Left renal cortex interstitium (tissue), 4 donors: ENCODE results near the gene LYPLAL1. TPM values are rescaled to one million over a fixed set of nuclear protein-coding genes. Genes with fewer than 3 reads are reported as not detected.

Experiments
- DNase-seq, 4 donors: peaks; one replicate each; pipeline ENCODE4 v3.0.0-alpha.2; 2013; ENCODE audit warnings: low read depth in 4 of 4, low spot score in 2 of 4, missing footprints in 1 of 4
- polyA plus RNA-seq, 4 donors: library from polyadenylated mRNA; unstranded; fragments of 120-200 nt; gene quantifications; one replicate each; pipeline ENCODE4 v1.2.1, GENCODE V29; 2013; ENCODE audit not compliant: insufficient read length in 4 of 4

LYPLAL1 gene
- 10 to 100 TPM; 41.5 to 64.1 (median 53.2) TPM for polyA plus RNA-seq

GRCh38 chr1:219173758-219174459 is at the start of gene LYPLAL1:
TSS of gene LYPLAL1 (plus strand) at chr1:219173878. CDS start at chr1:219173891, 13 bp downstream.
- DNase-seq = peak; percentile 77 to 85 (median 79)

DNA sequence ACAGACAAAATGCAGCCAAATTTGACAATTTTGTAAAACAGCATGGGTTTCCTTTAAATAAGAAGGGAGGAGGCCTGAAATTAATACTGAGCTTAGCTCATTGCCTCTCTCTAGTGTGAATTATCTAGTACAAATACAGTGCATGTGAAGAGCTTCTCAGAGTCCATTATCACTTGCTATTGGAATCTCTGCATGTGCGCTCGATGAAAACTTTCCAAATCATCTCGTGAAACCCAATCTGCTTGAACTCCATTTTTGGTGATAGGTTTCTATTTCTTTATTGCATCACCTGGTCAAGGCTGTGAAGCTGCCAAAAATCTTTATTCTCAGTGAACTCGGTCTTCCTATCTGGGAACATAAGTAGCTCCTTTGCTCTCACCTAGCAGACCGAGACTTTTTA is 49.5 kb upstream of the LYPLAL1 start:
- DNase-seq = no peak

- DNase-seq = no peak
Observed at GRCh38 chr1:219125342-219125741, 48.3 kb upstream of the LYPLAL1 start.

GRCh38 chr1:219126377-219126776 is 47.3 kb upstream of the LYPLAL1 start:
- DNase-seq = peak in 1 of 4 donors; percentile 10

GRCh38 chr1:219128957-219129356 is 44.7 kb upstream of the LYPLAL1 start:
- no peak for DNase-seq

- no peak for DNase-seq
Observed at GRCh38 chr1:219130366-219130935, 43.2 kb upstream of the LYPLAL1 start.

GRCh38 chr1:219132939-219133338 is 40.7 kb upstream of the LYPLAL1 start:
- no peak for DNase-seq

DNA sequence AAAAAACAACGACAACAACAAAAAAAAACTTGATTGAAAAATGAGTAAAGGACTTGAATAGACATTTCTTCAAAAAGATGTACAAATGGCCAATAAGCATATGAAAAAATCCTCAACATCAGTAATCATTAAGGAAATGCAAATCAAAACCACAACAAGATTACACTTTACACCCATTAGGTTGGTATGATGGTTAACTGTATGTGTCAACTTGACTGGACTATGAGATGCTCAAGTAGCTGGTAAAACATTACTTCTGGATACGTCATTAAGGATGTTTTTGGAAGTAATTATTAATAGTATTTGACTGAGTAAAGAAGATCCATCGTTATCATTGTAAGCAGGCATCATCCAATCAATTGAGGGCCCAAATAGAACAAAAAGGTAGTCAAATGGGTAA is 34.9 kb upstream of the LYPLAL1 start:
- no peak for DNase-seq

- no peak for DNase-seq
Observed at GRCh38 chr1:219140303-219140877, 33.3 kb upstream of the LYPLAL1 start.

DNA sequence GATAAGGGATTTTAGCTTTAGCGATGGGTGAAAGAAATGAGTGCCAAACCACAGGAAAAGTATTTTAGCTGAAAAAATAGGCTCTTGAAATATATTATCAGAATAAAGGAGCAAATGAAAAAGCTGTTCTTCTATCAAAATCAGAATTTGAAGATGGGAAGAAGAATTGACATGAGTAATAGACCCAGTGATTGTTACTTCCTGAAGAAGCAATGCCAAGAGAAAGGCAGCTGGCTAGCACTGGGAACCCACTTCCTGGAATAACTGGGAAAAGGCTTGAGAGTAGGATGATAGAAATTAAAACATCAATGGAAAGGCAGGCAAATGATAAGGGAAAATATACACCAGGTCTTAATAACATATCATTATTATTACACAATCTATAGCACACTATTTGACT is 29.9 kb upstream of the LYPLAL1 start:
- no peak for DNase-seq

GRCh38 chr1:219144658-219145315 is 28.9 kb upstream of the LYPLAL1 start:
- no peak for DNase-seq

GRCh38 chr1:219147571-219148019 is 26.1 kb upstream of the LYPLAL1 start:
- no peak for DNase-seq

DNA sequence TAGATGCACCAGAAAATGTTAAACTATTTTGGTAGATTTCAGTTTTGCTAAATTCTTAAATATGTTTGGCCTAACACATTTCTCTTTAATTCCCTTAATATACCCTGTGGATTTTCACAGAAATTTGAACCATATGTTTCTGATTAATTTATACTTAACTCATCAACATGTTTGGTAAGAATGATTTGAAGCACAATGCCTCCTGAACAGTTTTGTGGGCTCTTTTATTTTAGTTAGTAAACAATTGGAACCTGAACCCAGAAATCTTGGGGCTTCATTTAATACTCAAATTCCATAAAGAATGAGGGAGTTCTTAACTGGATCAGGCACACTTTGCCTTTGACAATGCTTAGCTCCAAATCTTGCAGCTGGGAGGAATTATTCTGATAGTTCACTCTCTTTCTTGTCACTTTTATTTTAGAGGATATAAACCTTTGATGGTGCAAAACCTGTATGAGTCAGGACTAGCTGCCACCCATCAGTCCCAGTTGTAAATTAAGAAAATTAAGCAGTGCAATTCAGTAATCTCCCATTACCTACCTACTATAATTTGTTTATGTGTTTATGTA is 24.6 kb upstream of the LYPLAL1 start:
- no peak for DNase-seq

DNA sequence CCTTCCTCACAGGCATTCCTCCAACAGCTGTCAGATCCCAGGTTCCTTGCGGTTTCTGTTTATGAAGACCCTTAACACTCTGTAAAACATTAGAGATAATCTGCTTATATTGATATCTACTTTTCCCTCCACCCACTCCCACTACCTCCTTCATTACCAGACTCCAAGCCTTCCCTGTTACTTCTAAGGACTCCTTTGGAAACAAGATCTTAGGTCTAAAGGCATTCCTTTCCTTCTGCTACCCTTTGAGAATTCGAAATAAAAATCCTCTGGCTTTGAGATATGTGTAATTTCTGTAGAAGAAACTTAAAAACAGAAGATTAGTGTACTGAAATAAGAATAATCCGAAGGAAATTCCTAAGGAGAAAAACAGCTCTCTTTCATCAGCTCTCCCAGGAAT is 23.7 kb upstream of the LYPLAL1 start:
- no peak for DNase-seq

GRCh38 chr1:219150913-219151312 is 22.8 kb upstream of the LYPLAL1 start:
- DNase-seq = no peak

DNA sequence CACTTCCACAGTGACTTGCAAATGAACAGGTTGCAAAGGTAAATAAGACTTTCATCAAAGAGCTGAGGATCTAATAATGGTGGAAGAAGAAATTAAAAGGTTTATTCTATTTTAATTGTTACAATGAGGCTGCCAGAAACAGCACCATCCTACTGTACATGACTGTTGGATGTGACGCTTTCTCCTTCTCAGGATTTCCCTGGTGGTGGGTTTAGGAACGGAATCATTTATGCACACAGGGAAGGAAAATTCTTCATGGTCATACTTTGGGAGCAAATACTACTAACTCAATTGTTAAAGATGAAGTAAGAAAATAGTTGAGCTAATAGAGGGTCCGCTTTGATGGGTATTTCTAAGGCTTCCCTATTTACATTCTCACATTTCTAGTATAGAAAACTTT is 22.2 kb upstream of the LYPLAL1 start:
- DNase-seq = no peak

GRCh38 chr1:219152751-219153150 is 20.9 kb upstream of the LYPLAL1 start:
- DNase-seq = no peak

GRCh38 chr1:219153723-219154122 is 20.0 kb upstream of the LYPLAL1 start:
- no peak for DNase-seq

GRCh38 chr1:219155135-219155534 is 18.5 kb upstream of the LYPLAL1 start:
- no peak for DNase-seq

DNA sequence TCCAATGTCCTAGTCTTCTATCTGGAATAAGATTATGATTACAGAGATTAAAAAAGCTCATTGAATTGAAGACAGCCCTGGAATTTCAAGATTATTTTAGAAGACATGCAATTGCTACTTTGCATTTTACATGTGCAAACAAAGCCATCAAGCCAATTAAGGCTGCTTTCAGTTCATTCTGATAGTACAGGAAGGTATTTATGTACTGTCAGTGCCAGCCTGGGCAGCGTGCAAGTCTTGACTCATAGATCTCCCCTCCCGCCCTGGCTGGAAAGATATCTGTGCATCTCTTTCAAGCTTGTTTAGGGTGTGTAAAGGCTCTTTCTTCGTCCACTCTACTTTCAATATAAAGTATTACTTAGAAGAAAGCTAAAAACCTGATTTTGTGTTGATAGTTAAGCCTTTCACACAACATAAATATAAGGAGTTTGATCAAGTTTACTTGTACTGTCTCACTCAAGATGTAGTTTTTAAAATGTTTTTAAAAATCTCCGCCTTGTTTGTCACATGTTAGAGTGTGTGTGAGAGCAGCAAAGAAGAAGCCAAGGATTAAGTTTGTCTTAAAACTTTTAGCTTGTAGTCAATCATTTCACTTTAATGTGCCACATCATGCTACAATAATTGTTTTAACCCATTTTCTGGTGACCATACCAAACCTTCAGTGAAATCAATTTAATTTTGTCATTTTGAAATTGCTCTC is 13.6 kb upstream of the LYPLAL1 start:
- no peak for DNase-seq

GRCh38 chr1:219160967-219161366 is 12.7 kb upstream of the LYPLAL1 start:
- no peak for DNase-seq
